ENCODE results near the gene FSIP1.

Gene FSIP1

GRCh38 chr15:39701988-39702387 is 80.7 kb downstream of the FSIP1 start:
- Histone ChIP-seq H3K4me1 (ENCODE audit: control insufficient read depth, insufficient read depth, low read length) (no peaks in the 10 kb centered on the region), H3K36me3 (ENCODE audit: control insufficient read depth in 2 of 2, insufficient read depth in 2 of 2, low read length in 2 of 2) (no peaks in the 10 kb centered on the region), H3K9ac (ENCODE audit: low read length in 2 of 2) (no peak overlapping the region), H3K9me3 (ENCODE audit: control insufficient read depth in 2 of 2, low read length in 2 of 2) (no peaks in the 10 kb centered on the region), H3K27me3 (ENCODE audit: control insufficient read depth in 1 of 2, insufficient read depth in 2 of 2, low read length in 2 of 2) (no peaks in the 10 kb centered on the region), H3K4me3 (ENCODE audit: low read length in 2 of 2) (no peak overlapping the region), H3K27ac (ENCODE audit: low read length) (no peak overlapping the region)

GRCh38 chr15:39700375-39700700 is 82.3 kb downstream of the FSIP1 start:
- no peaks in the 10 kb centered on the region for H3K27me3 ChIP-seq (ENCODE audit: control insufficient read depth in 1 of 2, insufficient read depth in 2 of 2, low read length in 2 of 2)
- H3K4me1 ChIP-seq (ENCODE audit: control insufficient read depth, insufficient read depth, low read length), result no peaks in the 10 kb centered on the region
- H3K9me3 ChIP-seq (ENCODE audit: control insufficient read depth in 2 of 2, low read length in 2 of 2), result no peaks in the 10 kb centered on the region
- no peak overlapping the region for H3K27ac ChIP-seq (ENCODE audit: low read length)
- no peaks in the 10 kb centered on the region for H3K36me3 ChIP-seq (ENCODE audit: control insufficient read depth in 2 of 2, insufficient read depth in 2 of 2, low read length in 2 of 2)
- H3K9ac ChIP-seq (ENCODE audit: low read length in 2 of 2), result no peak overlapping the region
- H3K4me3 ChIP-seq (ENCODE audit: low read length in 2 of 2), result no peak overlapping the region

GRCh38 chr15:39699516-39700374 is 82.9 kb downstream of the FSIP1 start:
- no peaks in the 10 kb centered on the region for H3K36me3 ChIP-seq (ENCODE audit: control insufficient read depth in 2 of 2, insufficient read depth in 2 of 2, low read length in 2 of 2)
- H3K27ac ChIP-seq (ENCODE audit: low read length), result no peak overlapping the region
- no peaks in the 10 kb centered on the region for H3K27me3 ChIP-seq (ENCODE audit: control insufficient read depth in 1 of 2, insufficient read depth in 2 of 2, low read length in 2 of 2)
- no peak overlapping the region for H3K9ac ChIP-seq (ENCODE audit: low read length in 2 of 2)
- no peak overlapping the region for H3K4me3 ChIP-seq (ENCODE audit: low read length in 2 of 2)
- no peaks in the 10 kb centered on the region for H3K9me3 ChIP-seq (ENCODE audit: control insufficient read depth in 2 of 2, low read length in 2 of 2)
- H3K4me1 ChIP-seq (ENCODE audit: control insufficient read depth, insufficient read depth, low read length), result no peaks in the 10 kb centered on the region

GRCh38 chr15:39698444-39699390 is 83.9 kb downstream of the FSIP1 start:
- H3K27ac ChIP-seq (ENCODE audit: low read length), result no peak overlapping the region
- no peaks in the 10 kb centered on the region for H3K36me3 ChIP-seq (ENCODE audit: control insufficient read depth in 2 of 2, insufficient read depth in 2 of 2, low read length in 2 of 2)
- no peaks in the 10 kb centered on the region for H3K27me3 ChIP-seq (ENCODE audit: control insufficient read depth in 1 of 2, insufficient read depth in 2 of 2, low read length in 2 of 2)
- H3K4me3 ChIP-seq (ENCODE audit: low read length in 2 of 2), result no peak overlapping the region
- no peak overlapping the region for H3K9ac ChIP-seq (ENCODE audit: low read length in 2 of 2)
- H3K9me3 ChIP-seq (ENCODE audit: control insufficient read depth in 2 of 2, low read length in 2 of 2), result no peaks in the 10 kb centered on the region
- H3K4me1 ChIP-seq (ENCODE audit: control insufficient read depth, insufficient read depth, low read length), result no peaks in the 10 kb centered on the region

GRCh38 chr15:39697509-39697908 is 85.1 kb downstream of the FSIP1 start:
- Histone ChIP-seq H3K36me3 (ENCODE audit: control insufficient read depth in 2 of 2, insufficient read depth in 2 of 2, low read length in 2 of 2) (no peaks in the 10 kb centered on the region), H3K9me3 (ENCODE audit: control insufficient read depth in 2 of 2, low read length in 2 of 2) (no peaks in the 10 kb centered on the region), H3K27me3 (ENCODE audit: control insufficient read depth in 1 of 2, insufficient read depth in 2 of 2, low read length in 2 of 2) (no peaks in the 10 kb centered on the region), H3K4me1 (ENCODE audit: control insufficient read depth, insufficient read depth, low read length) (peaks cover 6% of the 10 kb centered on the region), H3K27ac (ENCODE audit: low read length) (no peak overlapping the region), H3K4me3 (ENCODE audit: low read length in 2 of 2) (no peak overlapping the region), H3K9ac (ENCODE audit: low read length in 2 of 2) (no peak overlapping the region)

- Histone ChIP-seq H3K4me1 (ENCODE audit: control insufficient read depth, insufficient read depth, low read length) (peaks cover 13% of the 10 kb centered on the region), H3K9me3 (ENCODE audit: control insufficient read depth in 2 of 2, low read length in 2 of 2) (no peaks in the 10 kb centered on the region), H3K27me3 (ENCODE audit: control insufficient read depth in 1 of 2, insufficient read depth in 2 of 2, low read length in 2 of 2) (no peaks in the 10 kb centered on the region), H3K4me3 (ENCODE audit: low read length in 2 of 2) (no peak overlapping the region), H3K36me3 (ENCODE audit: control insufficient read depth in 2 of 2, insufficient read depth in 2 of 2, low read length in 2 of 2) (no peaks in the 10 kb centered on the region), H3K9ac (ENCODE audit: low read length in 2 of 2) (no peak overlapping the region), H3K27ac (ENCODE audit: low read length) (no peak overlapping the region)
Observed at GRCh38 chr15:39695793-39696192, 86.8 kb downstream of the FSIP1 start.

GRCh38 chr15:39692356-39693327 is 90.0 kb downstream of the FSIP1 start:
- Histone ChIP-seq H3K4me1 (ENCODE audit: control insufficient read depth, insufficient read depth, low read length) (peaks cover 14% of the 10 kb centered on the region), H3K9ac (ENCODE audit: low read length in 2 of 2) (peak overlapping the region in 1 of 2 donors; percentile 31), H3K27me3 (ENCODE audit: control insufficient read depth in 1 of 2, insufficient read depth in 2 of 2, low read length in 2 of 2) (no peaks in the 10 kb centered on the region), H3K4me3 (ENCODE audit: low read length in 2 of 2) (peak overlapping the region in 1 of 2 donors; percentile 44), H3K36me3 (ENCODE audit: control insufficient read depth in 2 of 2, insufficient read depth in 2 of 2, low read length in 2 of 2) (no peaks in the 10 kb centered on the region), H3K9me3 (ENCODE audit: control insufficient read depth in 2 of 2, low read length in 2 of 2) (no peaks in the 10 kb centered on the region), H3K27ac (ENCODE audit: low read length) (peak overlapping the region; percentile 25)

- Histone ChIP-seq H3K9me3 (ENCODE audit: control insufficient read depth in 2 of 2, low read length in 2 of 2) (no peaks in the 10 kb centered on the region), H3K4me3 (ENCODE audit: low read length in 2 of 2) (no peak overlapping the region), H3K27ac (ENCODE audit: low read length) (peak overlapping the region; percentile 12), H3K4me1 (ENCODE audit: control insufficient read depth, insufficient read depth, low read length) (peaks cover 14% of the 10 kb centered on the region), H3K9ac (ENCODE audit: low read length in 2 of 2) (peak overlapping the region in 1 of 2 donors; percentile 2), H3K36me3 (ENCODE audit: control insufficient read depth in 2 of 2, insufficient read depth in 2 of 2, low read length in 2 of 2) (no peaks in the 10 kb centered on the region), H3K27me3 (ENCODE audit: control insufficient read depth in 1 of 2, insufficient read depth in 2 of 2, low read length in 2 of 2) (no peaks in the 10 kb centered on the region)
Observed at GRCh38 chr15:39690881-39691634, 91.6 kb downstream of the FSIP1 start.

- no peaks in the 10 kb centered on the region for H3K27me3 ChIP-seq (ENCODE audit: control insufficient read depth in 1 of 2, insufficient read depth in 2 of 2, low read length in 2 of 2)
Observed at GRCh38 chr15:39687965-39688364, 94.7 kb downstream of the FSIP1 start.

More at GRCh38 chr15:39687965-39688364, 94.7 kb downstream of the FSIP1 start:
- H3K4me3 ChIP-seq (ENCODE audit: low read length in 2 of 2), result no peak overlapping the region
- H3K36me3 ChIP-seq (ENCODE audit: control insufficient read depth in 2 of 2, insufficient read depth in 2 of 2, low read length in 2 of 2), result no peaks in the 10 kb centered on the region
- H3K4me1 ChIP-seq (ENCODE audit: control insufficient read depth, insufficient read depth, low read length), result peaks cover 12% of the 10 kb centered on the region
- no peaks in the 10 kb centered on the region for H3K9me3 ChIP-seq (ENCODE audit: control insufficient read depth in 2 of 2, low read length in 2 of 2)
- no peak overlapping the region for H3K9ac ChIP-seq (ENCODE audit: low read length in 2 of 2)
- no peak overlapping the region for H3K27ac ChIP-seq (ENCODE audit: low read length)

Data from stomach smooth muscle (tissue), 2 donors.